KMS-11 (cell line): ENCODE measurements around the gene SEPHS1.

Source experiments
- H2AFZ ChIP-seq: fragments of 200-600 bp; sonication (generic); 2 replicates; pipeline ENCODE4 v1.6.1; 2016; ENCODE audit warnings: antibody characterized with exemption, mixed run types, low read depth
- H3K27ac ChIP-seq: fragments of 200-600 bp; sonication (generic); 2 replicates; pipeline ENCODE4 v1.6.1; 2016; ENCODE audit warnings: mild to moderate bottlenecking, mixed run types
- H3K27me3 ChIP-seq: fragments of 200-600 bp; sonication (generic); 2 replicates; pipeline ENCODE4 v1.6.1; 2017; ENCODE audit warnings: mild to moderate bottlenecking, low read depth, mixed run types, moderate library complexity; ENCODE audit not compliant: insufficient read depth
- H3K36me3 ChIP-seq: fragments of 200-600 bp; sonication (generic); 2 replicates; pipeline ENCODE4 v1.6.1; 2017; ENCODE audit warnings: mild to moderate bottlenecking, mixed run types; ENCODE audit not compliant: insufficient read depth
- H3K4me1 ChIP-seq: fragments of 200-600 bp; sonication (generic); 2 replicates; pipeline ENCODE4 v1.6.1; 2016; ENCODE audit warnings: mild to moderate bottlenecking, low read depth, mixed run types; ENCODE audit not compliant: poor library complexity, severe bottlenecking
- H3K4me2 ChIP-seq: fragments of 200-600 bp; sonication (generic); 2 replicates; pipeline ENCODE4 v1.7.0; 2016; ENCODE audit warnings: mild to moderate bottlenecking, mixed run types
- H3K4me3 ChIP-seq: fragments of 200-600 bp; sonication (generic); IDR thresholded peaks from 2 replicates; pipeline ENCODE4 v1.6.1; 2017; ENCODE audit warnings: low read depth, low read length, mixed read lengths; ENCODE audit not compliant: insufficient read depth
- H3K79me2 ChIP-seq: fragments of 200-600 bp; sonication (generic); 2 replicates; pipeline ENCODE4 v1.6.1; 2016; ENCODE audit warnings: low read depth, mixed run types; ENCODE audit not compliant: insufficient read depth
- H3K9ac ChIP-seq: fragments of 200-600 bp; sonication (generic); 2 replicates; pipeline ENCODE4 v1.6.1; 2016; ENCODE audit warnings: mild to moderate bottlenecking, mixed run types
- H4K20me1 ChIP-seq: fragments of 200-600 bp; sonication (generic); 2 replicates; pipeline ENCODE4 v1.6.1; 2016; ENCODE audit warnings: mild to moderate bottlenecking, mixed run types; ENCODE audit not compliant: insufficient read depth
- CTCF ChIP-seq: fragments of 200-600 bp; sonication (generic); conservative IDR thresholded peaks from 2 replicates; pipeline ENCODE4 v1.6.1; 2017; ENCODE audit warnings: low read depth, mild to moderate bottlenecking, antibody characterized with exemption, low read length, moderate library complexity, mixed read lengths

Gene SEPHS1

GRCh38 chr10:13296476-13296875, 51.6 kb downstream of the SEPHS1 start:
- H3K36me3 ChIP-seq: no peaks in the 10 kb centered on the region
- H4K20me1 ChIP-seq: no peaks in the 10 kb centered on the region
- no peak overlapping the region for H3K4me3 ChIP-seq
- H3K4me1 ChIP-seq: peaks cover 18% of the 10 kb centered on the region
- H3K4me2 ChIP-seq: no peak overlapping the region
- no peak overlapping the region for H3K9ac ChIP-seq
- H3K27me3 ChIP-seq: no peaks in the 10 kb centered on the region
- no peak overlapping the region for H2AFZ ChIP-seq
- TF ChIP-seq CTCF: no peak
- no peak overlapping the region for H3K27ac ChIP-seq
- no peaks in the 10 kb centered on the region for H3K79me2 ChIP-seq

GRCh38 chr10:13294784-13295183, 53.3 kb downstream of the SEPHS1 start:
- H3K36me3 ChIP-seq: no peaks in the 10 kb centered on the region
- no peak overlapping the region for H2AFZ ChIP-seq
- no peak for TF ChIP-seq CTCF
- no peak overlapping the region for H3K27ac ChIP-seq
- no peaks in the 10 kb centered on the region for H4K20me1 ChIP-seq
- no peaks in the 10 kb centered on the region for H3K27me3 ChIP-seq
- peaks cover 4% of the 10 kb centered on the region for H3K4me1 ChIP-seq
- no peak overlapping the region for H3K4me3 ChIP-seq
- H3K79me2 ChIP-seq: no peaks in the 10 kb centered on the region
- no peak overlapping the region for H3K9ac ChIP-seq
- H3K4me2 ChIP-seq: no peak overlapping the region

- Histone ChIP-seq H3K4me2 (no peak overlapping the region), H2AFZ (no peak overlapping the region), H3K27ac (no peak overlapping the region), H3K27me3 (no peaks in the 10 kb centered on the region), H3K79me2 (no peaks in the 10 kb centered on the region), H4K20me1 (no peaks in the 10 kb centered on the region), H3K9ac (no peak overlapping the region), H3K36me3 (no peaks in the 10 kb centered on the region), H3K4me1 (no peaks in the 10 kb centered on the region), H3K4me3 (no peak overlapping the region)
- no peak for TF ChIP-seq CTCF
Measured at GRCh38 chr10:13291821-13292773, 56.0 kb downstream of the SEPHS1 start.

- Histone ChIP-seq H3K79me2 (no peaks in the 10 kb centered on the region), H3K27ac (no peak overlapping the region), H4K20me1 (no peaks in the 10 kb centered on the region), H3K4me2 (no peak overlapping the region), H3K36me3 (no peaks in the 10 kb centered on the region), H3K4me3 (no peak overlapping the region), H2AFZ (no peak overlapping the region), H3K27me3 (no peaks in the 10 kb centered on the region), H3K4me1 (no peaks in the 10 kb centered on the region), H3K9ac (no peak overlapping the region)
- TF ChIP-seq CTCF: no peak
Measured at GRCh38 chr10:13291061-13291460, 57.0 kb downstream of the SEPHS1 start.
